HuH-7.5 (cell line): Measurements from ENCODE around the gene AUTS2.

ENCODE experiments used
- DNase-seq: peaks from one replicate; pipeline ENCODE4 v3.0.0; 2011; ENCODE audit warnings: low spot score

AUTS2 gene

GRCh38 chr7:69818636-69819332 is 220.5 kb downstream of the AUTS2 start:
- no peak for DNase-seq

DNA sequence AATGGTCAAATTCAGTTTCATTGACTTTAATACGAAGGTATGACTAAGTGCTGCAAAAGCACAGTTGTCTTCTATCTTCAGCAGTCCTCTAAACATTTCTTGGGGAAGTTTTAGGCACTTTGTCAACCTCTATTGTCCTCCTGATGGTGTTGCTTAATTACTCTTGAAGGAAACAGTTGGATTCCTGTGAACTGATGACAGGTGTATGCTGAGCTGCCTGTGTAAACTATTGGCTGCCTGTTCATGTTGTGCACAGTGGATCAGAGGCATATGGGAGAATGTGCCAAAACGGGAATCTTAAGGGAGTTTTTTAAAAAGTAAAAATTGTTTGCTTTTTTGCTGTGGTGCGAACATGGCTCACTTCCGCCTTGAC is 221.0 kb downstream of the AUTS2 start:
- DNase-seq, result no peak

- no peak for DNase-seq
These were observed 222.4 kb downstream of the AUTS2 start for GRCh38 chr7:69820479-69821192.

DNA sequence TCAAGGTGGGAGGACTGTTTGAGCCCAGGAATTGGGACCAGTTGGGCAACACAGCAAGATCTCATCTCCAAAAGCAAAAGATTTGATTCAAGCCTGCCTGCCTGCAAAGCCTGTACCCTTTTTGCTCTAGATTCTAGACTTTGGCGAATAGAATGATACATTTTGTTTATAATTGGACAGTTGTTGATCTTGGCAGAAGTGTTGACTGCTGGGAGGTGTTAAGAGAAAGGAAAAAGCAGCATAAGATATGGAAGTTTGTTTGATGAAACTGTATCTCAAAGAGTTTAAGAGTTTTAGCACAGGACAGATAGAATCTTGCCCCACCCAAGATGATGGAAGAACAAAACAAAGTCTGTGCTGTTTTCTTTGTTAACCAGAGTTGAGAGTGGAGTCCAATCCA is 224.1 kb downstream of the AUTS2 start:
- DNase-seq, result no peak

DNA sequence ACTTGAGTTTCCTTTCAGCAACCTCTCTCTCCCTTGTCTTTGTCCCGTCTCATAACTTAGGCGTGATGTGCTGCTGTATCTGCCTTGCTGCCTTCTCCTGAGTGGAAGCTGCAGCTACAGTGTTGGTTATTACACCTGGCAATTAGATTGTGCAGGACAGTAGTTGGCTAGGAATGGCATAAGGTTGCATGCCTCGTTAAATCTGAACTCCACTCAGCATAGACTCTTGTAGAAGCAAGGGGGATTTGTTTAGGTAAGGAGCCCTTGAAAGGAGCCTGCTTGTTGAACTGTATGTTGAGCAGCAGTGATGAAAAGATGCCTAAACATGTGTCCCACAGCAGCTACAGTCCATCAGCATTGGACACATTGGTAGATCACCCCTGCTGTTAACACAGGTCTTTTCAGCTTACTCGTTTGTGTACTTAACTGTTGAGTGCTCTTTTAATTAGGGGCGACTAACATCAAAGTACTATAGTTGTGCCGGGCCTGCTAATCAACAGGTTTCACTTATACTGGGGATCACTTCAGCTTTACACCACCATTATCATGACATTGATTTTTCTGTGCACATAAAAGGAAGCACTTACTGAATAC is 225.0 kb downstream of the AUTS2 start:
- no peak for DNase-seq

DNA sequence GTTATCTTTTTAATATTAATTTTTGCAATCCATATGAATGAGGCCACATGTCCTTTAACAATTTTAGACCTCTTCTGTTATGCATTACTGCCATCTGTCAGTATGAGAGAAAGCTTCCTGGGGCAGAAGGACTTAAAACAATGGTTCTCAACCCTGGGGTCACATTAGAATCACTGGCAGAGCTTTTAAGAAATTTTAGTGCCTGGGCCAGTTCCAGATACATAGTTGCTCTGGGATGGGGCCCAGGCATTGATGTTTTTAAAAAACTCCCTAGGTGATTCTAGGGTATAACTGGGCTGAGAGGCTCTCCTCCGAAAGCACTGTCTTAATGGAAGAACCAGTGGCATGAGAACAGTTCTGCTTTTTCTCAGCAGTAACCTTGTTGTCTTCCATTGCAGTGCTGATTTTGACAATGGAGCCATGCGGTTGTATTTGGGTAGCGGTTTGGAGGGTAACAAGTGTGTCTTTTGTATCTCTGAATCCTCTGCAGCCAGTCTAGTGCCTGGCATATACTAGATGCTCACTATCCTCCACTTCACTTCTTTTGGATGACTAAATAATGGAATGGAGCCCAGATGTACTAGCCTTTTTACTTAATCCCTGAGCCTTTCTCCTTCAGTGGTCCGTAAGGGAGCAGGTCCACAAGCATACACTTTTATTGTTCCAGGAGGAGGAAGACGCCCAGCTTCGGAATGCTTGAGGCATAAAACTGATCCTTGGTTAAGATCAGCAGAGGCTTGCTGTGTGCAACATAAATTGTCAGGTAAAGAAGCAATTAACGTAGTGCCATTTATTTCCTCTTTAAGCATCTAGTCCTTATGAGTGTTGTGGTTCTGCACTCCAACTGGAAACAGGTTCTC is 227.1 kb downstream of the AUTS2 start:
- DNase-seq, result no peak

- DNase-seq, result no peak
These were observed 228.0 kb downstream of the AUTS2 start for GRCh38 chr7:69826283-69826682.

- no peak for DNase-seq
These were observed 228.9 kb downstream of the AUTS2 start for GRCh38 chr7:69827140-69827539.

- no peak for DNase-seq
These were observed 229.3 kb downstream of the AUTS2 start for GRCh38 chr7:69827558-69827957.

DNA sequence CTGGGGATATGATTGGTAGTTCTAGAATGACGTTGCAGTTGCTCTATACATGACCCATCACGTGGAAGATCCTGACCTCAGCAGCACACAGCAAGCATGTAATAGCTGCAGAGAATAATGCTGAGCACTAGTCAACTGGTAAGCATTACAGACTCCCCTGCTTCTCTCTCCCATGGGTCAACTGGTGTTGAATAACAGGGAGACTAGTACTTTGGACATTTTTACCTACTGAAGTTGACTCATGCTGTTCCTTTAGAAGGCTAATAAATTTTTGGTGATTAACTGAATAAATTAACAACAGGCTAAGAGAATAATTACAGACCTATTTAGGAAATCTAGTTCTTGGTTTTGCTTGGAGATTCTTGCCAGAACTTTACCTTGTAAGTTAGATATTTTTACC is 234.1 kb downstream of the AUTS2 start:
- DNase-seq, result no peak

GRCh38 chr7:69833964-69834363 is 235.7 kb downstream of the AUTS2 start:
- DNase-seq, result no peak

DNA sequence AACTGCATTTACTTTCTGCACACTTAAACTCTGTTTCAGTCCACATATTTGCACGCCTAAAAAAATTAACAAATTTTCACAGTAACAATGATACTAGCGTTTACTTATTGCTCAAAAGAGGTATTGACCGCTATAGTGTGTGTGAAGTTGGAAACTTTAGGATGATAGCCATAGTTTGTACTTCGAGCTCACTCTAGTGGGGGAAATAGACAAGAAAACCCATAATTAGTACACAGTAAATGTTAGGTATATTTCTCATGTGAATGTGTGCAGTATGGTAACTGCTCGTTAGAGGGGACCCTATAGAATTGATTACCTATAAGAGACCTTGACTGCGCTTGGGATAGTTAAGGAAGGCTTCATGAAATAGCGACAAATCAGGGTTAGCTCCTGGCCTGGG is 238.4 kb downstream of the AUTS2 start:
- DNase-seq, result no peak

GRCh38 chr7:69837387-69838068 is 239.3 kb downstream of the AUTS2 start:
- DNase-seq, result no peak

DNA sequence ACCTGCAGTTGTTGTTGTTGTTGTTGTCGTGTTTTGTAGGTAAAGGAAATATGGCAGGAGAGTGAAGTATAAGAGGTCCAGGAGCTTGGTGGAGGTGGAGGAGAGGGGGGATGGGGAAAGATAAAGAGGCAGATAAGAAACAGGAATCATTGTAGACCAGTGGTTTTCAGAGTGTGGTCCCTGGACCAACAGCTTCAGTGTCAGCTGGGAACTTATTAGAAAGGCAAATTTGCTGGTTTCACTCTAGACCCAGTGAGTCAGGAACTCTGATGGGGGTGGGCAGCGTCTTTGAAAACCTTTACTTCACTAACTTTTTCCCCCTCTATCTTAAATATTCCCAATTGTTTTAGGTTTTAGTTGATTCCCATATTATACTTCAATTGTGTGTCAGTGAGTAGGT is 241.5 kb downstream of the AUTS2 start:
- no peak for DNase-seq

- DNase-seq, result no peak
These were observed 242.0 kb downstream of the AUTS2 start for GRCh38 chr7:69840248-69840647.

GRCh38 chr7:69843653-69844052 is 245.4 kb downstream of the AUTS2 start:
- DNase-seq, result no peak

DNA sequence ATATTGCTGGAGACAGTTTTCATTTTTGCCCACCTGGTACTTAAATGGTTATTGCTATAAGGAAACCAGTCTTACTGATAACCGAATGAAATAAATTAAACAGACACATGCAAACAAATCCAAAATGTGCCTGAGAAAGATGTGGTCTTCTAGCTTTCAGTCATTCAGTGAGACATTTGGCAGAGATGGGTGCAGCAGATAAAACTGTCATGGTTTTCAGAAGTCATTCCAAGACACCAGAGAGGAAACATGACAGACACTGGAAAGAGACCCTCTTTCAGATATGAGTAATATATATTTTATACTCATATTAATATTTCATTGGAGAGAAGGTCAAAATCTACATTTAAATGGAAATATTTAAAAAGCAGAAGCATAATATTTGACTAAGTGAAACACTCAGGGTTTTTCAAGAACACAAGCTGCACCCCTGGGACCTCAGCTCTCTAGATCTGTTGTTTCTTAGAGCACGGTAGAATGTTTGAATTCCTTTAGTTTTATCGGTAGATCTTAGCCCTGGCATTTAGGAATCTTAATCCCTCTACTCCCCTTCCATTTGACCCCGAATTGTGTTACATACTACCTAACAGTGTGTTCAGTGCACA is 246.1 kb downstream of the AUTS2 start:
- no peak for DNase-seq

DNA sequence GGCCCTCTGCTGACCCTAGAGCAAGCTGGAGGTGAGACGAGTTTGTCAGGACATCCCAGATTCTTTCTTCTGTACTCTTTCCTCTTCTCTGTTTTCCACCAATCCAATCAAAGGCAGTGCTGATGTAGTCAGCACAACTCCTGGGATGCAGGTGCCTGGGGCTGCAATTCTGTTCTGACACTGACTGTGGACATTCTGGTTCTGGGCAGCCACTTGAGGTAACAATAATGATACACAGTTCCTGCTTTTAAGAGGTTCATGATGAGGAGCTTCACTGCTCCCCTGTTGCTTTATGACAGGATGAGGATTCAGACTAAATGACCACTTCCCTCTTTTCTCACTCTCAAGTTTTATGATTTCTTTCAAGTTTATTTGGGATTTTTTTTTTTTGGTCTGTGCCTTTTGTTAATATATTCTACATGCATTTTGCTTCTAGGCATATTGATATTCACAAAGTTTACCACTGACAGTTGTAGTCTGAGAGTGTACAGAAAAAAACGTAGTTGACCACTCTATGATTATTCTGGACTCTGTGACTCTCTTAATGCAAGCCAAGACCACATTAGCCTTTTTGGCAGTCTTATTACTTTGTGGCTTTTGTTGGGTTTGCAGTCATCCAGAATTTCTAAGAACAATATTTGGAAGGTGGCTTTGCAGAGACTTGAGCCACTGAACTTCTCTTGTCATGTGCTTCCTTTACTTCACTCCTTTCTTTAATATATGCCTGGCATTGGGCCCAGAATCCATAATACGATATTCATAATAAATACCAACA is 247.6 kb downstream of the AUTS2 start:
- DNase-seq, result no peak

GRCh38 chr7:69847921-69848612 is 249.8 kb downstream of the AUTS2 start:
- no peak for DNase-seq

- DNase-seq, result no peak
These were observed 251.0 kb downstream of the AUTS2 start for GRCh38 chr7:69849268-69849667.
